ENCODE data around the gene FMNL1.

Gene FMNL1

GRCh38 chr17:45186801-45187354, 34.8 kb upstream of the FMNL1 start:
- H3K4me3 ChIP-seq (ENCODE audit: low read length) = no peak overlapping the region
- TF ChIP-seq, protein P1, sequence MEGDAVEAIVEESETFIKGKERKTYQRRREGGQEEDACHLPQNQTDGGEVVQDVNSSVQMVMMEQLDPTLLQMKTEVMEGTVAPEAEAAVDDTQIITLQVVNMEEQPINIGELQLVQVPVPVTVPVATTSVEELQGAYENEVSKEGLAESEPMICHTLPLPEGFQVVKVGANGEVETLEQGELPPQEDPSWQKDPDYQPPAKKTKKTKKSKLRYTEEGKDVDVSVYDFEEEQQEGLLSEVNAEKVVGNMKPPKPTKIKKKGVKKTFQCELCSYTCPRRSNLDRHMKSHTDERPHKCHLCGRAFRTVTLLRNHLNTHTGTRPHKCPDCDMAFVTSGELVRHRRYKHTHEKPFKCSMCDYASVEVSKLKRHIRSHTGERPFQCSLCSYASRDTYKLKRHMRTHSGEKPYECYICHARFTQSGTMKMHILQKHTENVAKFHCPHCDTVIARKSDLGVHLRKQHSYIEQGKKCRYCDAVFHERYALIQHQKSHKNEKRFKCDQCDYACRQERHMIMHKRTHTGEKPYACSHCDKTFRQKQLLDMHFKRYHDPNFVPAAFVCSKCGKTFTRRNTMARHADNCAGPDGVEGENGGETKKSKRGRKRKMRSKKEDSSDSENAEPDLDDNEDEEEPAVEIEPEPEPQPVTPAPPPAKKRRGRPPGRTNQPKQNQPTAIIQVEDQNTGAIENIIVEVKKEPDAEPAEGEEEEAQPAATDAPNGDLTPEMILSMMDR (conservative IDR thresholded peaks at IDR 0.05; ENCODE audit: low read length) = no peak
- no peak for DNase-seq (ENCODE audit: low read depth)

GRCh38 chr17:45189009-45189408, 32.7 kb upstream of the FMNL1 start:
- no peak overlapping the region for H3K4me3 ChIP-seq (ENCODE audit: low read length)
- DNase-seq (ENCODE audit: low read depth) = no peak
- TF ChIP-seq, protein P1 (conservative IDR thresholded peaks at IDR 0.05; ENCODE audit: low read length) = no peak

GRCh38 chr17:45190503-45191255, 31.0 kb upstream of the FMNL1 start:
- H3K4me3 ChIP-seq (ENCODE audit: low read length) = no peak overlapping the region
- TF ChIP-seq, protein P1 (conservative IDR thresholded peaks at IDR 0.05; ENCODE audit: low read length) = no peak
- DNase-seq (ENCODE audit: low read depth) = no peak

GRCh38 chr17:45195424-45195823, 26.3 kb upstream of the FMNL1 start:
- no peak overlapping the region for H3K4me3 ChIP-seq (ENCODE audit: low read length)
- TF ChIP-seq, protein P1 (conservative IDR thresholded peaks at IDR 0.05; ENCODE audit: low read length) = no peak

GRCh38 chr17:45197108-45197507, 24.6 kb upstream of the FMNL1 start:
- H3K4me3 ChIP-seq (ENCODE audit: low read length) = no peak overlapping the region
- TF ChIP-seq, protein P1 (conservative IDR thresholded peaks at IDR 0.05; ENCODE audit: low read length) = no peak
- no peak for DNase-seq (ENCODE audit: low read depth)

More at GRCh38 chr17:45195424-45195823, 26.3 kb upstream of the FMNL1 start:
- DNase-seq (ENCODE audit: low read depth) = no peak

DNA sequence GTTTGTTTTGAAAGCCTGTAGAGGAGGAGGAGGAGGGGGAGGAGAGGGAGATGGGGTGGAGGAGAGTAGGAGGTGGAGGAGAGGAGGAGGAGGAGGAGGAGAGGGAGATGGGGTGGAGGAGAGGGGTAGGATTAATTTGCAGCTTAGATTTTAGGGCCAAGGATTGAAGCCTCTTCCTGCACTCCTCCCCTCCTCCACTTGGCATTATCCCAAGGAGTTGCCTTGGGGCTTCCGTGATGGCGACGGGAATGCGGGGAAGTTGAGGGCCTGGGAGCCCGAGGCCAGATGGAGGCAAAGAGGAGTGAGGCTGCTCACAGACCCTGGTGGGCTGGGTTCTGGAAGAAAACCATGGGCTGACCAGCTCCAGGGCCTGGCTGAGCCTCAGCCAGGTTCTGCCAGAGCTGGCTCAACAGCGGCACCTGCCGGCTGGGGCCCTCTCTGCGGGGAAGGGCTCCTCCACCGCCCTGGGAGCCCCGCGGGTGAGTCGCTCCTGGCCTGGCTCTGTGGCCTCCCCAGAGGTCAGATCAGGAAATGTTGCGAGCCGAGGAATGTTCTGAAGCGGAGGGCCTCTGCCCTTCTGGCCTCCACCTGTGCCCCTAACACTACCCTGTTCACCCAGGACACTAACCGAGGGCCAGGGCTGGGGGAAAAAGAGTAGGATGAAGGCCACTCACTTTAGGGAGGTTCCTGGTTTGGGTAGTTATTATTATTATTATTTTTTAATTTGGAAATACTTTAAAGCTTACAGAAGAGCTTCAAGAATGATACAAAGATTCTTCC, 23.9 kb upstream of the FMNL1 start:
- DNase-seq (ENCODE audit: low read depth) = peak; percentile 83
- TF ChIP-seq, protein P1 (conservative IDR thresholded peaks at IDR 0.05; ENCODE audit: low read length) = peak; percentile 94
- no peak overlapping the region; the same call in 1 of the 2 replicates for H3K4me3 ChIP-seq (ENCODE audit: low read length)
